ENCODE measurements around the gene ARV1. TPM values are rescaled to one million over a fixed set of nuclear protein-coding genes. Genes with fewer than 3 reads are reported as not detected.
A peak's percentile ranks its signal among the peaks of the same experiment; 100 is the strongest.

ARV1 gene
- total RNA-seq, 1 donor = 20.3 TPM

GRCh38 chr1:230966358-230966873, 12.5 kb upstream of the ARV1 start:
- no peak overlapping the region for H2AFZ ChIP-seq (ENCODE audit: low read length)
- H3K27me3 ChIP-seq (ENCODE audit: insufficient read depth, low read length) = no peaks in the 10 kb centered on the region
- no peak overlapping the region for H3K27ac ChIP-seq (ENCODE audit: low read depth, low read length)
- no peak for TF ChIP-seq CTCF (IDR thresholded peaks at IDR 0.05; ENCODE audit: extremely low read depth, low read depth, low read length)
- H3K79me2 ChIP-seq (ENCODE audit: insufficient read depth, low read length) = peaks cover 6% of the 10 kb centered on the region
- no peak overlapping the region for H3K4me3 ChIP-seq (ENCODE audit: insufficient read depth, low read length)
- H4K20me1 ChIP-seq (ENCODE audit: insufficient read depth, low read length) = peaks cover 4% of the 10 kb centered on the region
- no peaks in the 10 kb centered on the region for H3K36me3 ChIP-seq (ENCODE audit: insufficient read depth, low read length)
- peaks cover under 1% of the 10 kb centered on the region for H3K4me1 ChIP-seq (ENCODE audit: insufficient read depth, low read length)
- no peaks in the 10 kb centered on the region for H3K9me3 ChIP-seq (ENCODE audit: low read depth, low read length)
- no peak for DNase-seq (ENCODE audit: insufficient read length, low spot score, missing footprints)
- H3K4me2 ChIP-seq (ENCODE audit: insufficient read depth, low read length) = no peak overlapping the region

- Histone ChIP-seq H3K4me3 (ENCODE audit: insufficient read depth, low read length) (no peak overlapping the region), H3K27me3 (ENCODE audit: insufficient read depth, low read length) (no peaks in the 10 kb centered on the region), H3K4me2 (ENCODE audit: insufficient read depth, low read length) (no peak overlapping the region), H3K27ac (ENCODE audit: low read depth, low read length) (no peak overlapping the region), H3K79me2 (ENCODE audit: insufficient read depth, low read length) (peaks cover 8% of the 10 kb centered on the region), H3K4me1 (ENCODE audit: insufficient read depth, low read length) (peaks cover 14% of the 10 kb centered on the region), H3K36me3 (ENCODE audit: insufficient read depth, low read length) (no peaks in the 10 kb centered on the region), H3K9me3 (ENCODE audit: low read depth, low read length) (no peaks in the 10 kb centered on the region), H2AFZ (ENCODE audit: low read length) (no peak overlapping the region), H4K20me1 (ENCODE audit: insufficient read depth, low read length) (peaks cover 4% of the 10 kb centered on the region)
- no peak for DNase-seq (ENCODE audit: insufficient read length, low spot score, missing footprints)
- TF ChIP-seq CTCF (IDR thresholded peaks at IDR 0.05; ENCODE audit: extremely low read depth, low read depth, low read length) = no peak
These were observed 8.5 kb upstream of the ARV1 start for GRCh38 chr1:230970432-230970831.

DNA sequence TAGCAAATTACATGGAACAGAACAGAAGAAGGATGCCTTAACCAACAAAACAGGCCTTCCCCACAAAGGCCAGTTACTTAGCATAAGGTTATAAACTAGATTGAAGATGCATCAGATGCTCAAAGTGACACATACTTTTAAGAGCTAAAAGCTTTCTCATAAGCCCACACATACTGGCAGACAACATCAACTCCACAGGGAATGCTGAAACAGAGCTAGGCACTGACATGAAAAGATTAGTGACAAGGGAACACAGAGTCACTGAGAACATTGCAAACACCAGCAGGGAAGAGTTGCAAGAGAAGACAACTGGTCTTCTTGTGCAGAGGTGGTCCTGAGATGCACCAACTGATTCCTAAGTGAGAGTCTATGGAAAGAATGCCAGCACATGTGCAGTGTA, 7.1 kb upstream of the ARV1 start:
- no peak for DNase-seq (ENCODE audit: insufficient read length, low spot score, missing footprints)
- Histone ChIP-seq H2AFZ (ENCODE audit: low read length) (no peak overlapping the region), H3K9me3 (ENCODE audit: low read depth, low read length) (no peaks in the 10 kb centered on the region), H3K79me2 (ENCODE audit: insufficient read depth, low read length) (peaks cover 15% of the 10 kb centered on the region), H3K27me3 (ENCODE audit: insufficient read depth, low read length) (no peaks in the 10 kb centered on the region), H3K4me1 (ENCODE audit: insufficient read depth, low read length) (peaks cover 14% of the 10 kb centered on the region), H4K20me1 (ENCODE audit: insufficient read depth, low read length) (peaks cover under 1% of the 10 kb centered on the region), H3K27ac (ENCODE audit: low read depth, low read length) (no peak overlapping the region), H3K4me3 (ENCODE audit: insufficient read depth, low read length) (no peak overlapping the region), H3K4me2 (ENCODE audit: insufficient read depth, low read length) (no peak overlapping the region), H3K36me3 (ENCODE audit: insufficient read depth, low read length) (peaks cover 4% of the 10 kb centered on the region)
- no peak for TF ChIP-seq CTCF (IDR thresholded peaks at IDR 0.05; ENCODE audit: extremely low read depth, low read depth, low read length)

DNA sequence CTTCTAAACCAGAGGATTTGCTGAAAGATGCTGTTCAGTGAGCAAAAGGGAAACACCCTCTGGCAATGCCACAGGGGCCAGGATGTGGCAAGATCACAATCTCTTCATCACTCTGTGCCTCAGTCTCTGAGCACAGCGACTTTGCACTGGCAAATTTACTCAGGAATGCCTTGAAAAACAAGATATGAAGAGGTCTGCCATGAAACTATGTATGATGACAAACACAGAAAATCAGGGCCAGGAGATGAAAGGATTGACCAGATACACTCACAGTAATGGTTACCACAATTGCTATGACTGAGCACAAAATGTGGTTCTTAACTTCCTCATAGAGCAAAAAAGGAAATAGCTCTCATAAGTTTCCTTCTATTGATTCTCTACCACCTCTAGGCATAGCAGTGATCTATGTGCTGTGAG, 6.0 kb upstream of the ARV1 start:
- no peak overlapping the region for H3K4me2 ChIP-seq (ENCODE audit: insufficient read depth, low read length)
- no peaks in the 10 kb centered on the region for H3K27me3 ChIP-seq (ENCODE audit: insufficient read depth, low read length)
- no peak overlapping the region for H3K27ac ChIP-seq (ENCODE audit: low read depth, low read length)
- H3K4me3 ChIP-seq (ENCODE audit: insufficient read depth, low read length) = no peak overlapping the region
- peaks cover 4% of the 10 kb centered on the region for H3K36me3 ChIP-seq (ENCODE audit: insufficient read depth, low read length)
- no peaks in the 10 kb centered on the region for H4K20me1 ChIP-seq (ENCODE audit: insufficient read depth, low read length)
- DNase-seq (ENCODE audit: insufficient read length, low spot score, missing footprints) = peak; percentile 50
- no peaks in the 10 kb centered on the region for H3K9me3 ChIP-seq (ENCODE audit: low read depth, low read length)
- TF ChIP-seq CTCF (IDR thresholded peaks at IDR 0.05; ENCODE audit: extremely low read depth, low read depth, low read length) = no peak
- peaks cover 26% of the 10 kb centered on the region for H3K79me2 ChIP-seq (ENCODE audit: insufficient read depth, low read length)
- H3K4me1 ChIP-seq (ENCODE audit: insufficient read depth, low read length) = peaks cover 19% of the 10 kb centered on the region
- no peak overlapping the region for H2AFZ ChIP-seq (ENCODE audit: low read length)

All from osteoblast (primary cell).